CD4-positive, CD25-positive, alpha-beta regulatory T cell (primary cell): ENCODE measurements around the gene FSTL4. TPM values are rescaled to one million over a fixed set of nuclear protein-coding genes. Genes with fewer than 3 reads are reported as not detected.

ENCODE experiments used
- ATAC-seq, 2 donors: fragments of 150-1000 bp; cut with Tn5 transposase; one replicate each; pipeline ENCODE4 v1.10.0; 2021; ENCODE audit warnings: low read depth in 2 of 2, moderate number of reproducible peaks in 2 of 2, moderate library complexity in 1 of 2
- DNase-seq, 3 donors: peaks; one replicate each; pipeline versions ENCODE4 v3.0.0 to v3.0.0-alpha.2; 2012 to 2022; ENCODE audit warnings: mixed read lengths in 1 of 3
- H3K27ac ChIP-seq: one replicate; pipeline ENCODE4 v1.7.0; 2013; ENCODE audit warnings: mild to moderate bottlenecking, low read length; ENCODE audit not compliant: insufficient read depth, poor library complexity, severe bottlenecking
- H3K27me3 ChIP-seq: one replicate; pipeline ENCODE4 v1.7.0; 2013; ENCODE audit warnings: low read length; ENCODE audit not compliant: control insufficient read depth, insufficient read depth
- H3K36me3 ChIP-seq: one replicate; pipeline ENCODE4 v1.7.0; 2013; ENCODE audit warnings: mild to moderate bottlenecking, low read length, moderate library complexity; ENCODE audit not compliant: control insufficient read depth, insufficient read depth
- H3K4me1 ChIP-seq: 2 replicates; pipeline ENCODE4 v1.7.0; 2013; ENCODE audit warnings: mild to moderate bottlenecking, low read length; ENCODE audit not compliant: insufficient read depth, control insufficient read depth, poor library complexity, severe bottlenecking
- H3K4me3 ChIP-seq: one replicate; pipeline ENCODE4 v1.7.0; 2013; ENCODE audit warnings: low read depth, mild to moderate bottlenecking, low read length, moderate library complexity
- H3K9me3 ChIP-seq, 2 experiments: 1 replicate in 1 of 2; 2 replicates in 1 of 2; pipeline ENCODE4 v1.7.0; 2013; ENCODE audit warnings: low read length in 2 of 2, mild to moderate bottlenecking in 1 of 2, moderate library complexity in 1 of 2; ENCODE audit not compliant: control insufficient read depth in 2 of 2
- H3K27ac Mint-ChIP-seq, 3 donors: one replicate each; pipeline ENCODE4 v1.8.0; 2020 to 2022; ENCODE audit warnings: mild to moderate bottlenecking in 3 of 3, mixed read lengths in 3 of 3, moderate library complexity in 2 of 3
- H3K27me3 Mint-ChIP-seq: one replicate; pipeline ENCODE4 v1.8.0; 2022; ENCODE audit warnings: mild to moderate bottlenecking, mixed read lengths
- H3K36me3 Mint-ChIP-seq: one replicate; pipeline ENCODE4 v1.8.0; 2020; ENCODE audit warnings: mixed read lengths
- H3K4me1 Mint-ChIP-seq, 4 donors: one replicate each; pipeline ENCODE4 v1.8.0; 2020 to 2022; ENCODE audit warnings: mixed read lengths in 4 of 4, mild to moderate bottlenecking in 1 of 4
- H3K4me3 Mint-ChIP-seq, 4 donors: one replicate each; pipeline ENCODE4 v1.8.0; 2020 to 2022; ENCODE audit warnings: mild to moderate bottlenecking in 4 of 4, mixed read lengths in 4 of 4, moderate library complexity in 3 of 4
- H3K9me3 Mint-ChIP-seq, 7 donors: one replicate each; pipeline ENCODE4 v1.8.0; 2020 to 2022; ENCODE audit warnings: mixed read lengths in 7 of 7, mild to moderate bottlenecking in 3 of 7, moderate library complexity in 2 of 7
- polyA plus RNA-seq, 4 donors: library from polyadenylated mRNA; unstranded; fragments of 300-500 nt; fragmentation: Illumina TruSeq; gene quantifications; one replicate each; pipeline ENCODE4 v1.2.3, GENCODE V29; 2021
- total RNA-seq: library from RNA; stranded (reverse); gene quantifications from one replicate; pipeline ENCODE4 v1.2.3, GENCODE V29; 2022

The FSTL4 gene
- total and polyA plus RNA-seq, 5 donors from 2014 or later, result 0.57 TPM; not detected in 4

GRCh38 chr5:133319905-133320520 lies 292.3 kb downstream of the FSTL4 start:
- Mint-ChIP-seq H3K4me1 (peaks cover 0 to 2% (median 0%) of the 10 kb centered on the region in 4 donors), H3K4me3 (no peak overlapping the region), H3K36me3 (no peaks in the 10 kb centered on the region), H3K27ac (no peak overlapping the region), H3K9me3 (peaks cover 0 to 2% (median 0%) of the 10 kb centered on the region in 7 donors), H3K27me3 (no peaks in the 10 kb centered on the region)
- Histone ChIP-seq H3K27me3 (no peaks in the 10 kb centered on the region), H3K27ac (no peak overlapping the region), H3K9me3 (no peaks in the 10 kb centered on the region), H3K36me3 (no peaks in the 10 kb centered on the region), H3K4me3 (no peak overlapping the region), H3K4me1 (no peaks in the 10 kb centered on the region)
- no peak for DNase-seq
- ATAC-seq, result no peak

- H3K27me3 ChIP-seq, result no peaks in the 10 kb centered on the region
- no peaks in the 10 kb centered on the region for H3K27me3 Mint-ChIP-seq
- no peak overlapping the region for H3K27ac Mint-ChIP-seq
- peaks cover 0 to 4% (median 0%) of the 10 kb centered on the region in 7 donors for H3K9me3 Mint-ChIP-seq
- H3K4me3 Mint-ChIP-seq, result no peak overlapping the region
- H3K27ac ChIP-seq, result no peak overlapping the region
- H3K4me1 Mint-ChIP-seq, result peaks cover 0 to 2% (median 0%) of the 10 kb centered on the region in 4 donors
- H3K9me3 ChIP-seq, result no peaks in the 10 kb centered on the region
- ATAC-seq, result peak in 1 of 2 donors; percentile 9
- no peaks in the 10 kb centered on the region for H3K36me3 ChIP-seq
- no peak overlapping the region for H3K4me3 ChIP-seq
- no peaks in the 10 kb centered on the region for H3K4me1 ChIP-seq
- no peaks in the 10 kb centered on the region for H3K36me3 Mint-ChIP-seq
- no peak for DNase-seq
These were observed 293.1 kb downstream of the FSTL4 start for GRCh38 chr5:133319244-133319643.

GRCh38 chr5:133317558-133317957 lies 294.8 kb downstream of the FSTL4 start:
- no peak overlapping the region for H3K27ac Mint-ChIP-seq
- no peak overlapping the region for H3K4me3 Mint-ChIP-seq

GRCh38 chr5:133316346-133317343 lies 295.7 kb downstream of the FSTL4 start:
- H3K4me3 Mint-ChIP-seq, result no peak overlapping the region
- DNase-seq (no peak), ATAC-seq (no peak)
- Histone ChIP-seq H3K27me3 (no peaks in the 10 kb centered on the region), H3K4me3 (no peak overlapping the region), H3K27ac (no peak overlapping the region), H3K36me3 (no peaks in the 10 kb centered on the region), H3K9me3 (no peaks in the 10 kb centered on the region), H3K4me1 (no peaks in the 10 kb centered on the region)
- H3K4me1 Mint-ChIP-seq, result no peaks in the 10 kb centered on the region
- H3K9me3 Mint-ChIP-seq, result peaks cover 0 to 4% (median 0%) of the 10 kb centered on the region in 7 donors
- H3K36me3 Mint-ChIP-seq, result no peaks in the 10 kb centered on the region
- no peaks in the 10 kb centered on the region for H3K27me3 Mint-ChIP-seq
- H3K27ac Mint-ChIP-seq, result no peak overlapping the region

More at GRCh38 chr5:133317558-133317957, 294.8 kb downstream of the FSTL4 start:
- Histone ChIP-seq H3K27me3 (no peaks in the 10 kb centered on the region), H3K9me3 (no peaks in the 10 kb centered on the region), H3K4me1 (no peaks in the 10 kb centered on the region), H3K36me3 (no peaks in the 10 kb centered on the region), H3K4me3 (no peak overlapping the region), H3K27ac (no peak overlapping the region)
- H3K9me3 Mint-ChIP-seq, result peaks cover 0 to 4% (median 0%) of the 10 kb centered on the region in 7 donors
- H3K27me3 Mint-ChIP-seq, result no peaks in the 10 kb centered on the region
- H3K4me1 Mint-ChIP-seq, result peaks cover 0 to 2% (median 0%) of the 10 kb centered on the region in 4 donors
- no peak for DNase-seq
- no peak for ATAC-seq
- H3K36me3 Mint-ChIP-seq, result no peaks in the 10 kb centered on the region

GRCh38 chr5:133314086-133314485 lies 298.3 kb downstream of the FSTL4 start:
- Histone ChIP-seq H3K36me3 (no peaks in the 10 kb centered on the region), H3K9me3 (no peaks in the 10 kb centered on the region), H3K4me3 (no peak overlapping the region), H3K27ac (no peak overlapping the region), H3K27me3 (no peaks in the 10 kb centered on the region), H3K4me1 (no peaks in the 10 kb centered on the region)
- Mint-ChIP-seq H3K27me3 (no peaks in the 10 kb centered on the region), H3K4me3 (no peak overlapping the region), H3K27ac (no peak overlapping the region), H3K36me3 (no peaks in the 10 kb centered on the region), H3K4me1 (no peaks in the 10 kb centered on the region), H3K9me3 (peaks cover 0 to 3% (median 0%) of the 10 kb centered on the region in 7 donors)
- ATAC-seq (no peak), DNase-seq (no peak)

- Histone ChIP-seq H3K4me3 (no peak overlapping the region), H3K36me3 (no peaks in the 10 kb centered on the region), H3K4me1 (no peaks in the 10 kb centered on the region), H3K27me3 (no peaks in the 10 kb centered on the region), H3K27ac (no peak overlapping the region), H3K9me3 (no peaks in the 10 kb centered on the region)
- Mint-ChIP-seq H3K9me3 (peaks cover 0 to 3% (median 0%) of the 10 kb centered on the region in 7 donors), H3K4me3 (no peak overlapping the region), H3K27me3 (no peaks in the 10 kb centered on the region), H3K27ac (no peak overlapping the region), H3K36me3 (no peaks in the 10 kb centered on the region), H3K4me1 (no peaks in the 10 kb centered on the region)
- ATAC-seq (no peak), DNase-seq (no peak)
These were observed 301.2 kb downstream of the FSTL4 start for GRCh38 chr5:133311176-133311575.

GRCh38 chr5:133309984-133310621 lies 302.2 kb downstream of the FSTL4 start:
- H3K4me1 ChIP-seq, result no peaks in the 10 kb centered on the region
- H3K36me3 ChIP-seq, result no peaks in the 10 kb centered on the region
- no peak for DNase-seq
- no peaks in the 10 kb centered on the region for H3K27me3 ChIP-seq
- H3K27me3 Mint-ChIP-seq, result peaks cover 4% of the 10 kb centered on the region
- H3K27ac ChIP-seq, result no peak overlapping the region
- H3K36me3 Mint-ChIP-seq, result no peaks in the 10 kb centered on the region
- no peaks in the 10 kb centered on the region for H3K4me1 Mint-ChIP-seq
- peak in 1 of 2 donors; percentile 21 for ATAC-seq
- H3K4me3 ChIP-seq, result no peak overlapping the region
- no peak overlapping the region for H3K4me3 Mint-ChIP-seq
- H3K9me3 Mint-ChIP-seq, result peaks cover 0 to 3% (median 0%) of the 10 kb centered on the region in 7 donors
- no peaks in the 10 kb centered on the region for H3K9me3 ChIP-seq
- H3K27ac Mint-ChIP-seq, result no peak overlapping the region
